GM19324 (cell line): ENCODE data around the gene ZCCHC18.
A peak's percentile ranks its signal among the peaks of the same experiment; 100 is the strongest.

ENCODE experiments used
- ATAC-seq: cut with Tn5 transposase; IDR thresholded peaks from one replicate; pipeline ENCODE4 v1.9.1; 2021; ENCODE audit warnings: mild to moderate bottlenecking, moderate library complexity; ENCODE audit not compliant: unreplicated experiment, low FRiP score

The ZCCHC18 gene

DNA sequence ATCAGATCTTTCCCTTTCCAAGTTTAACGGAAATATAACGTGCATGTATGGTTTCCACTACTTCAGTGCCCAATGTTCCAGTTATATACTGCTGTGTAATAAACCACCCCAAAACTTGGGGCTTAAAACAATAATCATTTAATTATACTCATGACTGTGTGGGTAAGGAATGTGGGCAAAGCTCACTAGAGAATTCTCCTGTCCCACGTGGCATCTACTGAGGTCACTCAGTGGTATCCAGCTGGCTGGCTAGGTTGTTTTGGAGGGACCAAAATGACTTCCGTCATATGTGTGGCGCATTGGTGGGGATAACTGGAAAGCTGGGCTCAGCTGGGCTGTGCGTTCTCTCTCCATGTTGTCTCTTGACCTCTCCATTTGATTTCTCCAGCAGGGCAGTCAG is 18.5 kb downstream of the ZCCHC18 start:
- ATAC-seq, result no peak

- ATAC-seq, result no peak
These were observed 22.4 kb downstream of the ZCCHC18 start for GRCh38 chrX:104134583-104135261.

DNA sequence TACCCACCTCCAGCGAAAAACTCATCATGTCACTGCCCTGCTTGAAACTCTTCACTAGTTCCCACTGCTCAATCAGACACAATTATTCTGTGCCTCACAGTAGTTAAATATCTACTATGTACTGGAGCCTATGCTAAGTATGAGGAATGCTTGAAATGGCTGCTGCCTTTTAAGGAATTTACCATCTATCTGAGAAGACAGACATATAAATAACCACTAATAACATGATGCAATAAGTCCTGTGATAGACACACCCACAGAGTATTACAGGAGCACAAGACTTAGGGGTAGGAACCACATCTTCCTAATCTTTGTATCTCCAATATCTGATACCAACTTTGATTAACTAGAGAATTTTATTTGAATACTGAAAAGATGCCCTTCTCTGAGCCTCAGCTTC is 23.4 kb downstream of the ZCCHC18 start:
- ATAC-seq, result no peak

- peak; percentile 67 for ATAC-seq
These were observed 24.1 kb downstream of the ZCCHC18 start for GRCh38 chrX:104136241-104137019.

GRCh38 chrX:104137496-104137895 is 25.2 kb downstream of the ZCCHC18 start:
- ATAC-seq, result no peak

DNA sequence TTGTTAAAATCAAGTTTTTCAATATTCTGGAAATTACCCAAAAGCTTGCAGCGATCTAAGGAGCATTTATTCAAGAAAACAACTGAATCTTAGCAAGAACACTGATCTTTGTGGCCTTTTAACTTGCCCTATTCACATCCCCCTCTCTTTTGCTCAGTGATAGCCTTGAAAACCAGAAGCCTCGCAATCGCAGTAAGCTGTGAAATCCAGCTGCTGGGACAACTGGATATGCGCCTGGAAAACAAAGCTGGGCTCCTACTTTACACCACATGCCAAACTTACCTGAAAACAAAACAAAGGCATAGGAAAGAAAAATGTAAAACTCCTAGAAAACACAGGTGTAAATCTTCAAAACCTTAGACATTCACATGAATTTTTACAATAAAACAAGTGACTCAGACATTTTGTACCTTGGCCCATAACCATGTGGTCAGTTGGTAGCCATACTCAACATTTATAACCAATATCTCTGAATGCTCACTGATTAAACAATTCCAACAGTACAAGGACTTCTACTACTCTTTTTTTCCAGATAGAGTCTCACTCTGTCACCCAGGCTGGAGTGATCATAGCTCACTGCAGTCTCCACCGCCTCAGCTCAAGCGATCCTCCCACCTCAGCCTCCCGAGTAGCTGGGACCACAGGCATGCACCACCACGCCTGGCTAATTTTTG is 28.9 kb downstream of the ZCCHC18 start:
- no peak for ATAC-seq

- ATAC-seq, result no peak
These were observed 38.7 kb downstream of the ZCCHC18 start for GRCh38 chrX:104151037-104151436.

- ATAC-seq, result peak; percentile 94
These were observed 44.6 kb downstream of the ZCCHC18 start, which contains the start of gene SLC25A53 for GRCh38 chrX:104156630-104157529. TSS of gene SLC25A53 (minus strand) at chrX:104157009. CDS start at chrX:104105257, 51,752 bp downstream.
